ENCODE results near the gene OLFML3. TPM values are rescaled to one million over a fixed set of nuclear protein-coding genes. Genes with fewer than 3 reads are reported as not detected.

Gene OLFML3
- total RNA-seq, 1 donor from 2014 or later = 13.4 TPM

GRCh38 chr1:113990530-113990929, 11.3 kb downstream of the OLFML3 start:
- Histone ChIP-seq H3K4me3 (no peak overlapping the region), H3K36me3 (no peaks in the 10 kb centered on the region), H3K4me1 (no peaks in the 10 kb centered on the region), H3F3A (ENCODE audit: low read depth) (no peaks in the 10 kb centered on the region), H3K9ac (no peak overlapping the region), H3K27ac (no peak overlapping the region), H2AFZ (replicated peaks) (no peak overlapping the region), H3K4me2 (no peak overlapping the region), H4K20me1 (ENCODE audit: low read depth) (no peaks in the 10 kb centered on the region), H3K27me3 (no peaks in the 10 kb centered on the region), H3K9me3 (ENCODE audit: low read depth) (peaks cover 5% of the 10 kb centered on the region), H3K79me2 (ENCODE audit: low read depth) (no peaks in the 10 kb centered on the region)
- no peaks in the 10 kb centered on the region for H3K4me1 Mint-ChIP-seq
- H3K4me3 Mint-ChIP-seq = no peak overlapping the region
- no peak for DNase-seq (ENCODE audit: low spot score)
- TF ChIP-seq EZH2 (IDR thresholded peaks at IDR 0.05) = no peak
- H3K9me3 Mint-ChIP-seq = peaks cover 33% of the 10 kb centered on the region
- H3K27ac Mint-ChIP-seq = no peak overlapping the region
- H3K27me3 Mint-ChIP-seq (ENCODE audit: insufficient read depth, low read depth) = peaks cover 4% of the 10 kb centered on the region
- H3K36me3 Mint-ChIP-seq = no peaks in the 10 kb centered on the region

- no peak overlapping the region for H3K4me2 ChIP-seq
- Mint-ChIP-seq H3K9me3 (peaks cover 34% of the 10 kb centered on the region), H3K4me3 (no peak overlapping the region), H3K27ac (no peak overlapping the region), H3K27me3 (ENCODE audit: insufficient read depth, low read depth) (peaks cover 3% of the 10 kb centered on the region), H3K36me3 (no peaks in the 10 kb centered on the region), H3K4me1 (no peaks in the 10 kb centered on the region)
- H3K4me1 ChIP-seq = no peaks in the 10 kb centered on the region
- TF ChIP-seq EZH2phosphoT487 (IDR thresholded peaks at IDR 0.05) (no peak), CTCF (IDR thresholded peaks at IDR 0.05) (no peak), EZH2 (IDR thresholded peaks at IDR 0.05) (no peak)
- H3K4me3 ChIP-seq = no peak overlapping the region
- no peaks in the 10 kb centered on the region for H3F3A ChIP-seq (ENCODE audit: low read depth)
- no peak overlapping the region for H3K27ac ChIP-seq
- no peak for DNase-seq (ENCODE audit: low spot score)
- H2AFZ ChIP-seq (replicated peaks) = no peak overlapping the region
- no peaks in the 10 kb centered on the region for H3K36me3 ChIP-seq
- no peaks in the 10 kb centered on the region for H3K27me3 ChIP-seq
- no peaks in the 10 kb centered on the region for H4K20me1 ChIP-seq (ENCODE audit: low read depth)
- H3K9me3 ChIP-seq (ENCODE audit: low read depth) = peaks cover 6% of the 10 kb centered on the region
- no peak overlapping the region for H3K9ac ChIP-seq
- H3K79me2 ChIP-seq (ENCODE audit: low read depth) = no peaks in the 10 kb centered on the region
These were observed 11.7 kb downstream of the OLFML3 start for GRCh38 chr1:113990961-113991360.

- Histone ChIP-seq H3F3A (ENCODE audit: low read depth) (no peaks in the 10 kb centered on the region), H2AFZ (replicated peaks) (no peak overlapping the region), H3K4me2 (no peak overlapping the region), H3K36me3 (no peaks in the 10 kb centered on the region), H3K27me3 (no peaks in the 10 kb centered on the region), H3K4me1 (no peaks in the 10 kb centered on the region), H3K27ac (no peak overlapping the region), H3K9ac (no peak overlapping the region), H3K4me3 (no peak overlapping the region), H3K79me2 (ENCODE audit: low read depth) (no peaks in the 10 kb centered on the region), H4K20me1 (ENCODE audit: low read depth) (no peaks in the 10 kb centered on the region), H3K9me3 (ENCODE audit: low read depth) (peaks cover 6% of the 10 kb centered on the region)
- Mint-ChIP-seq H3K27ac (no peak overlapping the region), H3K4me1 (no peaks in the 10 kb centered on the region), H3K9me3 (peaks cover 31% of the 10 kb centered on the region), H3K4me3 (no peak overlapping the region), H3K36me3 (no peaks in the 10 kb centered on the region), H3K27me3 (ENCODE audit: insufficient read depth, low read depth) (peaks cover 3% of the 10 kb centered on the region)
- TF ChIP-seq EZH2 (IDR thresholded peaks at IDR 0.05) (no peak), EZH2phosphoT487 (IDR thresholded peaks at IDR 0.05) (no peak), CTCF (IDR thresholded peaks at IDR 0.05) (no peak)
- no peak for DNase-seq (ENCODE audit: low spot score)
These were observed 12.3 kb downstream of the OLFML3 start for GRCh38 chr1:113991467-113991997.

GRCh38 chr1:113993072-113993471, 13.8 kb downstream of the OLFML3 start:
- Mint-ChIP-seq H3K36me3 (no peaks in the 10 kb centered on the region), H3K9me3 (peaks cover 21% of the 10 kb centered on the region), H3K27me3 (ENCODE audit: insufficient read depth, low read depth) (no peaks in the 10 kb centered on the region), H3K4me3 (no peak overlapping the region), H3K4me1 (no peaks in the 10 kb centered on the region), H3K27ac (no peak overlapping the region)
- Histone ChIP-seq H4K20me1 (ENCODE audit: low read depth) (no peaks in the 10 kb centered on the region), H3K79me2 (ENCODE audit: low read depth) (no peaks in the 10 kb centered on the region), H3K4me2 (no peak overlapping the region), H3K27ac (no peak overlapping the region), H3F3A (ENCODE audit: low read depth) (no peaks in the 10 kb centered on the region), H3K9ac (no peak overlapping the region), H3K27me3 (no peaks in the 10 kb centered on the region), H2AFZ (replicated peaks) (peak overlapping the region; percentile 42), H3K36me3 (no peaks in the 10 kb centered on the region), H3K9me3 (ENCODE audit: low read depth) (peaks cover 6% of the 10 kb centered on the region), H3K4me3 (no peak overlapping the region), H3K4me1 (no peaks in the 10 kb centered on the region)
- DNase-seq (ENCODE audit: low spot score) = no peak
- TF ChIP-seq CTCF (IDR thresholded peaks at IDR 0.05) (no peak), EZH2phosphoT487 (IDR thresholded peaks at IDR 0.05) (no peak), EZH2 (IDR thresholded peaks at IDR 0.05) (no peak)

All from neural progenitor cell (in vitro differentiated cells).